Measurements from ENCODE around the gene CYP19A1.

- TF ChIP-seq EP300 (IDR thresholded peaks at IDR 0.05) (no peak), CTCF (IDR thresholded peaks at IDR 0.05) (no peak), POLR2A (IDR thresholded peaks at IDR 0.05) (no peak), POLR2AphosphoS5 (IDR thresholded peaks at IDR 0.05) (no peak)
Observed at GRCh38 chr15:51335087-51335486, 3.3 kb downstream of the CYP19A1 start.

All from sigmoid colon (tissue), 4 donors.